Activated B cell treated with CpG ODN at 0.5 μM for 24 hours (primary cell): ENCODE measurements around the gene GLYATL2. TPM values are rescaled to one million over a fixed set of nuclear protein-coding genes. Genes with fewer than 3 reads are reported as not detected.

ENCODE experiments used
- ATAC-seq: fragments of 200-7000 bp; cut with Tn5 transposase; one replicate; pipeline ENCODE4 v1.10.0; 2021; ENCODE audit warnings: low read depth, mild to moderate bottlenecking, moderate library complexity
- CTCF ChIA-PET: fragments of 350-600 bp; sonication (Branson Sonifier 250); formaldehyde crosslinking; loops from one replicate; lab custom pipeline; 2021; ENCODE audit warnings: antibody characterized with exemption; lab: Charles Lee
- POLR2A ChIA-PET: fragments of 350-600 bp; sonication (Branson Sonifier 250); formaldehyde crosslinking; loops from one replicate; lab custom pipeline; 2021; ENCODE audit warnings: antibody characterized with exemption; lab: Charles Lee
- DNase-seq: peaks from one replicate; pipeline ENCODE4 v3.0.0; 2022
- H3K27ac Mint-ChIP-seq: one replicate; pipeline ENCODE4 v1.8.0; 2020; ENCODE audit warnings: mixed read lengths
- H3K27me3 Mint-ChIP-seq: one replicate; pipeline ENCODE4 v1.8.0; 2021; ENCODE audit warnings: mixed read lengths
- H3K36me3 Mint-ChIP-seq: one replicate; pipeline ENCODE4 v1.8.0; 2021; ENCODE audit warnings: low read depth, mixed read lengths
- H3K4me1 Mint-ChIP-seq: one replicate; pipeline ENCODE4 v1.8.0; 2021; ENCODE audit warnings: mixed read lengths
- H3K4me3 Mint-ChIP-seq: one replicate; pipeline ENCODE4 v1.8.0; 2020; ENCODE audit warnings: mild to moderate bottlenecking, mixed read lengths
- H3K9me3 Mint-ChIP-seq: one replicate; pipeline ENCODE4 v1.8.0; 2020; ENCODE audit warnings: mixed read lengths
- intact Hi-C: fragments of 100-400 bp; cut with micrococcal nuclease; formaldehyde crosslinking; loops from one replicate; pipeline ENCODE4 v1.15.1; 2024
- total RNA-seq: library from RNA; stranded (reverse); gene quantifications from 2 replicates; pipeline ENCODE4 v1.2.3, GENCODE V29; 2022
- TF ChIP-seq, protein P1 (sequence below): fragments of 200-600 bp; IDR thresholded peaks from one replicate; pipeline ENCODE4 v1.8.0; 2022; ENCODE audit warnings: antibody characterized with exemption, mild to moderate bottlenecking

GLYATL2 gene
- total RNA-seq, 1 donor from 2014 or later = not detected

- POLR2A ChIA-PET = interaction anchor here (1.0 kb wide), 1 partner anchor 212 kb away, joined by 3 read pairs; the partner anchor contains the start of gene LPXN
- no peak for ATAC-seq
- Mint-ChIP-seq H3K9me3 (no peaks in the 10 kb centered on the region), H3K27me3 (peaks cover 3% of the 10 kb centered on the region), H3K4me3 (no peak overlapping the region), H3K36me3 (no peaks in the 10 kb centered on the region), H3K4me1 (no peaks in the 10 kb centered on the region), H3K27ac (no peak overlapping the region)
- intact Hi-C loops = loop anchor here (1.0 to 5.0 kb wide), 7 partner anchors 111 to 1441 kb away; no protein-coding TSS in a partner anchor
- TF ChIP-seq, protein P1, sequence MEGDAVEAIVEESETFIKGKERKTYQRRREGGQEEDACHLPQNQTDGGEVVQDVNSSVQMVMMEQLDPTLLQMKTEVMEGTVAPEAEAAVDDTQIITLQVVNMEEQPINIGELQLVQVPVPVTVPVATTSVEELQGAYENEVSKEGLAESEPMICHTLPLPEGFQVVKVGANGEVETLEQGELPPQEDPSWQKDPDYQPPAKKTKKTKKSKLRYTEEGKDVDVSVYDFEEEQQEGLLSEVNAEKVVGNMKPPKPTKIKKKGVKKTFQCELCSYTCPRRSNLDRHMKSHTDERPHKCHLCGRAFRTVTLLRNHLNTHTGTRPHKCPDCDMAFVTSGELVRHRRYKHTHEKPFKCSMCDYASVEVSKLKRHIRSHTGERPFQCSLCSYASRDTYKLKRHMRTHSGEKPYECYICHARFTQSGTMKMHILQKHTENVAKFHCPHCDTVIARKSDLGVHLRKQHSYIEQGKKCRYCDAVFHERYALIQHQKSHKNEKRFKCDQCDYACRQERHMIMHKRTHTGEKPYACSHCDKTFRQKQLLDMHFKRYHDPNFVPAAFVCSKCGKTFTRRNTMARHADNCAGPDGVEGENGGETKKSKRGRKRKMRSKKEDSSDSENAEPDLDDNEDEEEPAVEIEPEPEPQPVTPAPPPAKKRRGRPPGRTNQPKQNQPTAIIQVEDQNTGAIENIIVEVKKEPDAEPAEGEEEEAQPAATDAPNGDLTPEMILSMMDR = no peak
- CTCF ChIA-PET = interaction anchor here (0.6 to 1.9 kb wide), 7 partner anchors 26 to 1065 kb away, joined by 3 to 9 read pairs (median 5); no protein-coding TSS in a partner anchor
- no peak for DNase-seq
Observed at GRCh38 chr11:58787903-58788302, 56.6 kb downstream of the GLYATL2 start.

- H3K36me3 Mint-ChIP-seq = no peaks in the 10 kb centered on the region
- H3K27me3 Mint-ChIP-seq = peaks cover 2% of the 10 kb centered on the region
- intact Hi-C loops = loop anchor here (5.0 kb wide), 4 partner anchors 109 to 1439 kb away; no protein-coding TSS in a partner anchor
- no peak for DNase-seq
- ATAC-seq = no peak
- no peak overlapping the region for H3K4me3 Mint-ChIP-seq
- TF ChIP-seq, protein P1 = no peak
- no peaks in the 10 kb centered on the region for H3K4me1 Mint-ChIP-seq
- no peaks in the 10 kb centered on the region for H3K9me3 Mint-ChIP-seq
- POLR2A ChIA-PET = no interaction called here
- H3K27ac Mint-ChIP-seq = no peak overlapping the region
- CTCF ChIA-PET = interaction anchor here (0.9 kb wide), 1 partner anchor 14 kb away, joined by 4 read pairs; no protein-coding TSS in a partner anchor
Observed at GRCh38 chr11:58786693-58787092, 57.8 kb downstream of the GLYATL2 start.

DNA sequence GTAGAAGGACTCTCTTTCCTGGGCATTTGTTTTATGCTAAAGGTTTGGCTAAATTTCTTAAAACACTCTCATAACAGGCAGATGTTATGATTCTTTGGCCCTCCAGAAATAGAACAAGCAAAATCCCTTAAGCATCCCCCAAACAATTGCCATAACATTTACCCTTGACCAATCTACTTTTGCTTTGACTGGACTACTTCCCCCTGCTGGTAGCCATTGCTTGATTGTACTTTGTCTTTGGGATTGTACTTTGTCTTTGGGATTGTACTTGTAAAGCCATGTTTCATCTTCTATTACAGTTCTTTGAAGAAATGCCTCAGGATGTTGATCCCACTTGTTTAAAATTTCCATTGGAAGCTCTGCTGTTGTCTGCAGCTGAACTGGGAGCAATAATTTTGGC is 59.5 kb downstream of the GLYATL2 start:
- CTCF ChIA-PET = no interaction called here

More for the DNA sequence above, 59.5 kb downstream of the GLYATL2 start:
- POLR2A ChIA-PET = no interaction called here
- Mint-ChIP-seq H3K4me3 (no peak overlapping the region), H3K9me3 (no peaks in the 10 kb centered on the region), H3K4me1 (no peaks in the 10 kb centered on the region), H3K27me3 (no peaks in the 10 kb centered on the region), H3K36me3 (no peaks in the 10 kb centered on the region), H3K27ac (no peak overlapping the region)
- ATAC-seq (no peak), DNase-seq (no peak)
- TF ChIP-seq, protein P1 = no peak
- intact Hi-C loops = loop anchor here (5.0 kb wide), 4 partner anchors 108 to 1438 kb away; no protein-coding TSS in a partner anchor

Other genes with a start within 250 kb of the GLYATL2 start
- gene CNTF, start 222.0 kb downstream of the GLYATL2 start, total RNA-seq = 3.2 and 3.9 TPM in 2 replicates
- not detected in 2 replicates for gene GLYAT, start 112.8 kb downstream of the GLYATL2 start, total RNA-seq
- gene GLYATL1, start 94.8 kb upstream of the GLYATL2 start, total RNA-seq = not detected in 2 replicates
- not detected in 2 replicates for gene GLYATL1B, start 241.6 kb upstream of the GLYATL2 start, total RNA-seq